ENCODE data around the gene WRNIP1.

- TF ChIP-seq CTCF (IDR thresholded peaks at IDR 0.05), result no peak
- TF ChIP-seq POLR2A (IDR thresholded peaks at IDR 0.05), result no peak
Measured at GRCh38 chr6:2756241-2756640, 9.0 kb upstream of the WRNIP1 start.
